SK-N-SH (cell line): ENCODE results near the gene CYP46A1. TPM values are rescaled to one million over a fixed set of nuclear protein-coding genes. Genes with fewer than 3 reads are reported as not detected.

Source experiments
- CTCF ChIA-PET: fragments of 300-600, 350-600 bp; formaldehyde crosslinking; extraction: SDS; loops from one replicate; lab custom pipeline; 2021; lab: Yijun Ruan, JAX
- POLR2A ChIA-PET: fragments of 350-600 bp; sonication (Branson Sonifier 250); formaldehyde crosslinking; extraction: SDS; loops from one replicate; lab custom pipeline; 2020; ENCODE audit warnings: antibody characterized with exemption, inconsistent platforms; lab: Yijun Ruan, JAX
- DNase-seq: peaks from one replicate; pipeline ENCODE4 v3.0.0; 2012
- H2AFZ ChIP-seq: fragments of 200-600 bp; sonication (generic); 2 replicates; pipeline ENCODE4 v1.8.1; 2016; ENCODE audit warnings: antibody characterized with exemption, mild to moderate bottlenecking, low read depth
- H3F3A ChIP-seq: fragments of 200-600 bp; sonication (generic); replicated peaks from 2 replicates; pipeline ENCODE3; 2016; ENCODE audit warnings: antibody characterized with exemption, mild to moderate bottlenecking; ENCODE audit not compliant: insufficient read depth
- H3K27ac ChIP-seq, 2 experiments: fragments of 200-500 bp in 1 of 2; fragments of 200-600 bp in 1 of 2; sonication (Bioruptor generic) in 1 of 2; sonication (generic), shearing (Covaris generic) in 1 of 2; 2 replicates each; pipeline versions ENCODE4 v1.5.1 to v1.6.1; 2014 to 2016; ENCODE audit warnings: low read depth in 2 of 2, inconsistent platforms in 1 of 2, low read length in 1 of 2, mild to moderate bottlenecking in 1 of 2, mixed read lengths in 1 of 2
- H3K27me3 ChIP-seq: fragments of 200-600 bp; sonication (generic), shearing (Covaris generic); 2 replicates; pipeline ENCODE4 v1.6.1; 2016; ENCODE audit warnings: mixed run types; ENCODE audit not compliant: insufficient read depth
- H3K36me3 ChIP-seq, 2 experiments: fragments of 200-500 bp in 1 of 2; fragments of 200-600 bp in 1 of 2; sonication (Bioruptor generic) in 1 of 2; sonication (generic) in 1 of 2; replicated peaks in 1 of 2; 2 replicates each; pipeline versions ENCODE3 to v1.5.1; 2014 to 2016; ENCODE audit warnings: low read length in 1 of 2, mild to moderate bottlenecking in 1 of 2; ENCODE audit not compliant: insufficient read depth in 2 of 2, control insufficient read depth in 1 of 2
- H3K4me1 ChIP-seq, 2 experiments: fragments of 200-500 bp in 1 of 2; fragments of 200-600 bp in 1 of 2; sonication (Bioruptor generic) in 1 of 2; sonication (generic), shearing (Covaris generic) in 1 of 2; 2 replicates each; pipeline versions ENCODE4 v1.5.1 to v1.6.1; 2014 to 2016; ENCODE audit warnings: low read depth in 1 of 2, low read length in 1 of 2, mixed run types in 1 of 2; ENCODE audit not compliant: insufficient read depth in 2 of 2, control insufficient read depth in 1 of 2
- H3K4me2 ChIP-seq: fragments of 200-600 bp; sonication (generic), shearing (Covaris generic); 2 replicates; pipeline ENCODE4 v1.6.1; 2017; ENCODE audit warnings: mixed run types
- H3K4me3 ChIP-seq, 2 experiments: fragments of 200-500 bp in 1 of 2; fragments of 200-600 bp in 1 of 2; sonication (Bioruptor generic) in 1 of 2; sonication (generic), shearing (Covaris generic) in 1 of 2; 2 replicates each; pipeline versions ENCODE4 v1.5.1 to v1.8.1; 2014 to 2016; ENCODE audit warnings: low read depth in 2 of 2, inconsistent platforms in 1 of 2, low read length in 1 of 2, mild to moderate bottlenecking in 1 of 2, mixed read lengths in 1 of 2, moderate library complexity in 1 of 2
- H3K79me2 ChIP-seq: fragments of 200-600 bp; sonication (generic); 2 replicates; pipeline ENCODE4 v1.8.1; 2017; ENCODE audit warnings: mild to moderate bottlenecking; ENCODE audit not compliant: insufficient read depth
- H3K9ac ChIP-seq: fragments of 200-600 bp; sonication (generic); 2 replicates; pipeline ENCODE4 v1.6.1; 2017; ENCODE audit warnings: mixed run types
- H3K9me2 ChIP-seq: fragments of 200-600 bp; sonication (generic); 2 replicates; pipeline ENCODE4 v1.6.1; 2017; ENCODE audit warnings: mixed run types
- H3K9me3 ChIP-seq: fragments of 200-600 bp; sonication (generic); 2 replicates; pipeline ENCODE4 v1.6.1; 2017; ENCODE audit warnings: mixed run types, mild to moderate bottlenecking, moderate library complexity
- H4K20me1 ChIP-seq: fragments of 200-600 bp; sonication (generic); 2 replicates; pipeline ENCODE4 v1.6.1; 2017; ENCODE audit warnings: mild to moderate bottlenecking, mixed run types; ENCODE audit not compliant: insufficient read depth
- CTCF ChIP-seq: fragments of 200-600 bp; sonication (generic); IDR thresholded peaks from 2 replicates; pipeline ENCODE4 v1.6.1; 2017; ENCODE audit warnings: antibody characterized with exemption, mild to moderate bottlenecking, moderate library complexity
- ELF1 ChIP-seq: IDR thresholded peaks from 2 replicates; pipeline ENCODE4 v1.4.0; 2012
- EP300 ChIP-seq, 2 experiments: IDR thresholded peaks; 2 replicates each; pipeline versions ENCODE4 v1.4.0 to v1.6.1; 2012; ENCODE audit warnings: borderline replicate concordance in 1 of 2, low read depth in 1 of 2, low read length in 1 of 2
- FOSL2 ChIP-seq: IDR thresholded peaks from 2 replicates; pipeline ENCODE4 v1.4.0; 2012; ENCODE audit warnings: low read depth, mild to moderate bottlenecking, moderate library complexity, borderline replicate concordance
- FOXM1 ChIP-seq: IDR thresholded peaks from 2 replicates; pipeline ENCODE4 v1.4.0; 2012; ENCODE audit warnings: low read depth, mild to moderate bottlenecking
- GATA2 ChIP-seq: sonication (generic); formaldehyde crosslinking; IDR thresholded peaks from 2 replicates; pipeline ENCODE4 v1.5.0; 2020; ENCODE audit warnings: mild to moderate bottlenecking, missing genetic modification reagents
- JUND ChIP-seq: IDR thresholded peaks from 2 replicates; pipeline ENCODE4 v1.4.0; 2012
- MXI1 ChIP-seq: IDR thresholded peaks from 2 replicates; pipeline ENCODE4 v1.6.1; 2012; ENCODE audit warnings: mild to moderate bottlenecking, low read depth, low read length, improper control_type of control experiment
- NRF1 ChIP-seq: IDR thresholded peaks from 2 replicates; pipeline ENCODE4 v1.6.1; 2012; ENCODE audit warnings: low read depth, mild to moderate bottlenecking, low read length
- PBX3 ChIP-seq: IDR thresholded peaks from 2 replicates; pipeline ENCODE4; 2012
- POLR2AphosphoS5 ChIP-seq: IDR thresholded peaks from 2 replicates; pipeline ENCODE4 v1.6.1; 2012; ENCODE audit warnings: low read depth, low read length
- RXRA ChIP-seq: IDR thresholded peaks from 2 replicates; pipeline ENCODE4 v1.4.0; 2012; ENCODE audit warnings: low read depth, mild to moderate bottlenecking, borderline replicate concordance
- TAF1 ChIP-seq: IDR thresholded peaks from 2 replicates; pipeline ENCODE4 v1.6.1; 2012; ENCODE audit warnings: low read depth, mild to moderate bottlenecking, low read length, moderate library complexity, borderline replicate concordance
- TCF12 ChIP-seq: IDR thresholded peaks from 2 replicates; pipeline ENCODE4 v1.4.0; 2012
- TEAD4 ChIP-seq: IDR thresholded peaks from 2 replicates; pipeline ENCODE4 v1.4.0; 2012; ENCODE audit warnings: mild to moderate bottlenecking, borderline replicate concordance; ENCODE audit not compliant: insufficient read depth
- USF1 ChIP-seq: IDR thresholded peaks from 2 replicates; pipeline ENCODE4 v1.4.0; 2012; ENCODE audit warnings: low read depth, borderline replicate concordance
- WGBS: methylation state at CpG from one replicate; pipeline ENCODE4 v1.1.6; 2017; ENCODE audit warnings: low lambda C conversion rate; 5-methylcytosine and 5-hydroxymethylcytosine counted together
- polyA plus RNA-seq, 3 experiments: library from polyadenylated mRNA; depleted of rRNA; stranded (reverse); fragments of >200 nt; gene quantifications; 2 replicates each; pipeline ENCODE4 v1.2.3, GENCODE V29; 2012
- TF ChIP-seq, protein P1 (sequence below): IDR thresholded peaks from 2 replicates; pipeline ENCODE4 v1.4.0; 2012; ENCODE audit warnings: low read depth, borderline replicate concordance
- TF ChIP-seq, protein P2 (sequence below): fragments of 150-350 bp; IDR thresholded peaks from 2 replicates; pipeline ENCODE4 v1.6.1; 2016; ENCODE audit warnings: mild to moderate bottlenecking, low read depth, low read length
- TF ChIP-seq, protein P3 (sequence below): fragments of 150-350 bp; IDR thresholded peaks from 2 replicates; pipeline ENCODE4 v1.6.1; 2017; ENCODE audit warnings: antibody characterized with exemption, low read length, low read depth, borderline replicate concordance

Gene CYP46A1
- polyA plus RNA-seq, 1 of the 3 experiments (the other 2 are of a cell fraction) = 0.30 TPM

DNA sequence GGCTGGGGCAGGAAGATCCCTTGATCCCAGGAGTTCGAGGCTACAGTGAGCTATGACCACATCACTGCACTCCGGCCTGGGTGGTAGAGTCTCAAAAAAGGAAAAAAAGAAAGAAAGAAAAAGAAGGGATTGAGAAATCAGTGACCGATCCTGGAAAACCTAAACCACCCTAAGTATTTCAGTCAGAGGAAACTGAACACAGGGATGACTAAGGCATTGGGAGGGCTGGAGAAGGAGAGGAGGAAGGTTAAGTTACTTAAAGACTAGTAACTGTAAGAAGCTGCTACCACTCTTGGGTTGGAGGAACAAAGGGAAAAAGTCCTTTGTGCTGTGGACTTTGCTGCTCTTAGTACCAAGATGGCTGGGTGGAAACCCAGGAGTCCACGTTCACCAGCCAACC lies 28.6 kb upstream of the CYP46A1 start:
- TF ChIP-seq CTCF = no peak
- TF ChIP-seq POLR2AphosphoS5 = no peak
- TF ChIP-seq JUND = no peak
- TF ChIP-seq FOXM1 = no peak
- no peak for TF ChIP-seq TCF12
- TF ChIP-seq EP300 (IDR thresholded peaks at IDR 0.05; ENCODE audit: borderline replicate concordance in 1 of 2, low read depth in 1 of 2, low read length in 1 of 2) = no peak
- no peak for TF ChIP-seq USF1
- TF ChIP-seq PBX3 = no peak
- TF ChIP-seq TAF1 = no peak
- TF ChIP-seq GATA2 (CRISPR knock-in tag) = no peak
- no peak for DNase-seq
- ChIA-PET POLR2A (no interaction called here), CTCF (interaction anchor here (0.6 to 1.0 kb wide), 4 partner anchors 12 to 217 kb away, joined by 3 read pairs; no protein-coding TSS in a partner anchor)
- H3K79me2 ChIP-seq = no peaks in the 10 kb centered on the region
- H2AFZ ChIP-seq = no peak overlapping the region
- no peak overlapping the region for H3K4me2 ChIP-seq
- no peak overlapping the region for H3K4me3 ChIP-seq
- no peaks in the 10 kb centered on the region; a peak in 1 of 4 replicates for H3K4me1 ChIP-seq
- 69% methylated on average over 4 of the region's 4 CpGs for WGBS
- no peak overlapping the region for H3K9ac ChIP-seq
- H3K9me2 ChIP-seq = no peaks in the 10 kb centered on the region
- no peaks in the 10 kb centered on the region for H3K36me3 ChIP-seq
- H3F3A ChIP-seq = peaks cover 5% of the 10 kb centered on the region
- no peaks in the 10 kb centered on the region for H3K27me3 ChIP-seq
- no peaks in the 10 kb centered on the region for H4K20me1 ChIP-seq
- no peaks in the 10 kb centered on the region for H3K9me3 ChIP-seq
- H3K27ac ChIP-seq = no peak overlapping the region

DNA sequence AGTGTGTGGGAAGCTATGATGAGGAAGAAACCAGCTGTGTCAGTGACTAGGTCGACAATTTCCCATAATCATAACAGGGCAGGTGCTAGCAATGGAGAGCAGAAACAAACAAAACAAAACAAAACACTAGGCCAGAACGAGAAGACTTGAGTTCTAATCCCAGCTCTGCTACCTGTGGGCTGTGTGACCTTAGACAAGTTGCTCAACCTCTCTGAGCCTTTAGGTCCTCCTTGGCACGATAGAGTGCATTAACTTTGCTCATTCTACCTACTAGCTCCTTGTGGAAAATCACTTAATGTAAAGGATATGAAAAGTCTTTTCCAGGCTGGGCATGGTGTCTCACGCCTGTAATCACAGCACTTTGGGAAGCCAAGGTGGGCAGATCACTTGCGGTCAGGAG lies 27.9 kb upstream of the CYP46A1 start:
- ChIA-PET CTCF (interaction anchor here (0.9 to 1.0 kb wide), 2 partner anchors 13 to 26 kb away, joined by 3 read pairs; no protein-coding TSS in a partner anchor), POLR2A (no interaction called here)
- TF ChIP-seq USF1 = no peak
- TF ChIP-seq, protein P1, sequence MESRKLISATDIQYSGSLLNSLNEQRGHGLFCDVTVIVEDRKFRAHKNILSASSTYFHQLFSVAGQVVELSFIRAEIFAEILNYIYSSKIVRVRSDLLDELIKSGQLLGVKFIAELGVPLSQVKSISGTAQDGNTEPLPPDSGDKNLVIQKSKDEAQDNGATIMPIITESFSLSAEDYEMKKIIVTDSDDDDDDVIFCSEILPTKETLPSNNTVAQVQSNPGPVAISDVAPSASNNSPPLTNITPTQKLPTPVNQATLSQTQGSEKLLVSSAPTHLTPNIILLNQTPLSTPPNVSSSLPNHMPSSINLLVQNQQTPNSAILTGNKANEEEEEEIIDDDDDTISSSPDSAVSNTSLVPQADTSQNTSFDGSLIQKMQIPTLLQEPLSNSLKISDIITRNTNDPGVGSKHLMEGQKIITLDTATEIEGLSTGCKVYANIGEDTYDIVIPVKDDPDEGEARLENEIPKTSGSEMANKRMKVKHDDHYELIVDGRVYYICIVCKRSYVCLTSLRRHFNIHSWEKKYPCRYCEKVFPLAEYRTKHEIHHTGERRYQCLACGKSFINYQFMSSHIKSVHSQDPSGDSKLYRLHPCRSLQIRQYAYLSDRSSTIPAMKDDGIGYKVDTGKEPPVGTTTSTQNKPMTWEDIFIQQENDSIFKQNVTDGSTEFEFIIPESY = no peak
- TF ChIP-seq, protein P2, sequence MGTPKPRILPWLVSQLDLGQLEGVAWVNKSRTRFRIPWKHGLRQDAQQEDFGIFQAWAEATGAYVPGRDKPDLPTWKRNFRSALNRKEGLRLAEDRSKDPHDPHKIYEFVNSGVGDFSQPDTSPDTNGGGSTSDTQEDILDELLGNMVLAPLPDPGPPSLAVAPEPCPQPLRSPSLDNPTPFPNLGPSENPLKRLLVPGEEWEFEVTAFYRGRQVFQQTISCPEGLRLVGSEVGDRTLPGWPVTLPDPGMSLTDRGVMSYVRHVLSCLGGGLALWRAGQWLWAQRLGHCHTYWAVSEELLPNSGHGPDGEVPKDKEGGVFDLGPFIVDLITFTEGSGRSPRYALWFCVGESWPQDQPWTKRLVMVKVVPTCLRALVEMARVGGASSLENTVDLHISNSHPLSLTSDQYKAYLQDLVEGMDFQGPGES = no peak
- TF ChIP-seq NRF1 = no peak
- TF ChIP-seq FOSL2 = no peak
- no peak for TF ChIP-seq TEAD4
- TF ChIP-seq ELF1 = no peak
- TF ChIP-seq MXI1 = no peak
- no peak for TF ChIP-seq EP300 (IDR thresholded peaks at IDR 0.05; ENCODE audit: borderline replicate concordance in 1 of 2, low read depth in 1 of 2, low read length in 1 of 2)
- TF ChIP-seq RXRA = no peak
- TF ChIP-seq POLR2AphosphoS5 = no peak
- TF ChIP-seq, protein P3, sequence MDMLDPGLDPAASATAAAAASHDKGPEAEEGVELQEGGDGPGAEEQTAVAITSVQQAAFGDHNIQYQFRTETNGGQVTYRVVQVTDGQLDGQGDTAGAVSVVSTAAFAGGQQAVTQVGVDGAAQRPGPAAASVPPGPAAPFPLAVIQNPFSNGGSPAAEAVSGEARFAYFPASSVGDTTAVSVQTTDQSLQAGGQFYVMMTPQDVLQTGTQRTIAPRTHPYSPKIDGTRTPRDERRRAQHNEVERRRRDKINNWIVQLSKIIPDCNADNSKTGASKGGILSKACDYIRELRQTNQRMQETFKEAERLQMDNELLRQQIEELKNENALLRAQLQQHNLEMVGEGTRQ = no peak
- DNase-seq = no peak
- Histone ChIP-seq H2AFZ (no peak overlapping the region), H4K20me1 (no peaks in the 10 kb centered on the region), H3K9me2 (no peaks in the 10 kb centered on the region), H3K27ac (no peak overlapping the region), H3K9me3 (no peaks in the 10 kb centered on the region), H3K9ac (no peak overlapping the region), H3K4me1 (no peaks in the 10 kb centered on the region; a peak in 1 of 4 replicates), H3F3A (peaks cover 5% of the 10 kb centered on the region), H3K79me2 (no peaks in the 10 kb centered on the region), H3K36me3 (no peaks in the 10 kb centered on the region), H3K4me2 (no peak overlapping the region), H3K27me3 (no peaks in the 10 kb centered on the region), H3K4me3 (no peak overlapping the region)
- 51% methylated on average over 5 of the region's 5 CpGs for WGBS
